GM23338 (cell line): Measurements from ENCODE around the gene PIEZO2. TPM values are rescaled to one million over a fixed set of nuclear protein-coding genes. Genes with fewer than 3 reads are reported as not detected.

Source experiments
- ATAC-seq: fragments of 200-7000 bp; cut with Tn5 transposase; 3 replicates; pipeline ENCODE4 v1.9.1; 2020
- DNase-seq: peaks from one replicate; pipeline ENCODE4 v3.0.0-alpha.2; 2015; ENCODE audit warnings: low spot score
- H2AFZ ChIP-seq: fragments of 200-600 bp; sonication (generic); 2 replicates; pipeline ENCODE4 v1.8.0; 2016; ENCODE audit warnings: antibody characterized with exemption, mild to moderate bottlenecking, moderate library complexity
- H3F3A ChIP-seq: fragments of 200-600 bp; sonication (generic); replicated peaks from 2 replicates; pipeline ENCODE4 v1.8.0; 2017; ENCODE audit warnings: antibody characterized with exemption, mixed run types, low read depth
- H3K27ac ChIP-seq: fragments of 200-600 bp; sonication (generic); 2 replicates; pipeline ENCODE4 v1.6.1; 2016; ENCODE audit warnings: low read depth
- H3K27me3 ChIP-seq: fragments of 200-600 bp; sonication (generic); 2 replicates; pipeline ENCODE4 v1.8.0; 2016; ENCODE audit warnings: mild to moderate bottlenecking, mixed run types, moderate library complexity; ENCODE audit not compliant: insufficient read depth
- H3K36me3 ChIP-seq: fragments of 200-600 bp; sonication (generic); 2 replicates; pipeline ENCODE4 v1.8.0; 2016; ENCODE audit warnings: mild to moderate bottlenecking; ENCODE audit not compliant: insufficient read depth
- H3K4me1 ChIP-seq: fragments of 200-600 bp; sonication (generic); 2 replicates; pipeline ENCODE4 v1.8.0; 2016; ENCODE audit warnings: mild to moderate bottlenecking, moderate library complexity; ENCODE audit not compliant: insufficient read depth
- H3K4me2 ChIP-seq: fragments of 200-600 bp; sonication (generic); 2 replicates; pipeline ENCODE4 v1.7.1; 2017; ENCODE audit warnings: mixed run types
- H3K4me3 ChIP-seq: fragments of 200-600 bp; sonication (generic); 2 replicates; pipeline ENCODE4 v1.6.1; 2016; ENCODE audit warnings: mixed run types
- H3K79me2 ChIP-seq: fragments of 200-600 bp; sonication (generic); replicated peaks from 2 replicates; pipeline ENCODE4 v1.8.0; 2017; ENCODE audit warnings: mild to moderate bottlenecking; ENCODE audit not compliant: insufficient read depth
- H3K9me2 ChIP-seq: fragments of 200-600 bp; sonication (generic); 2 replicates; pipeline ENCODE4 v1.8.0; 2017; ENCODE audit not compliant: insufficient read depth
- H4K20me1 ChIP-seq: fragments of 200-600 bp; sonication (generic); replicated peaks from 2 replicates; pipeline ENCODE4 v1.8.0; 2017; ENCODE audit warnings: mild to moderate bottlenecking; ENCODE audit not compliant: insufficient read depth
- H3K27ac Mint-ChIP-seq: 2 replicates; pipeline ENCODE4 v1.8.0; 2020; ENCODE audit warnings: inconsistent platforms, mild to moderate bottlenecking, moderate library complexity, mixed read lengths
- H3K27me3 Mint-ChIP-seq: 3 replicates; pipeline ENCODE4 v1.8.0; 2022; ENCODE audit warnings: low read depth, mild to moderate bottlenecking, moderate library complexity, mixed read lengths, inconsistent platforms; ENCODE audit not compliant: insufficient read depth, poor library complexity
- H3K36me3 Mint-ChIP-seq: 3 replicates; pipeline ENCODE4 v1.8.0; 2021; ENCODE audit warnings: low read depth, mild to moderate bottlenecking, inconsistent platforms, moderate library complexity, mixed read lengths
- H3K4me1 Mint-ChIP-seq: 3 replicates; pipeline ENCODE4 v1.8.0; 2020; ENCODE audit warnings: mild to moderate bottlenecking, inconsistent platforms, mixed read lengths
- H3K4me3 Mint-ChIP-seq: 3 replicates; pipeline ENCODE4 v1.8.0; 2021; ENCODE audit warnings: moderate library complexity, mild to moderate bottlenecking, inconsistent platforms, mixed read lengths
- H3K9me3 Mint-ChIP-seq: 3 replicates; pipeline ENCODE4 v1.8.0; 2020; ENCODE audit warnings: moderate library complexity, mild to moderate bottlenecking, inconsistent platforms, mixed read lengths
- CREB1 ChIP-seq: fragments of 250-450 bp; sonication (Bioruptor Pico); IDR thresholded peaks from 2 replicates; pipeline ENCODE4 v1.5.0; 2020; ENCODE audit warnings: low read depth, mild to moderate bottlenecking, moderate library complexity
- CTCF ChIP-seq, 2 experiments: fragments of 200-600 bp in 1 of 2; sonication (generic) in 1 of 2; conservative IDR thresholded peaks; 2 replicates each; pipeline versions ENCODE4 v1.5.1 to v1.6.1; 2016 to 2017; ENCODE audit warnings: antibody characterized with exemption in 2 of 2, low read depth in 2 of 2, mild to moderate bottlenecking in 2 of 2, moderate library complexity in 1 of 2
- EZH2phosphoT487 ChIP-seq: fragments of 200-600 bp; sonication (generic); IDR thresholded peaks from one replicate; pipeline ENCODE4 v1.8.1; 2018; ENCODE audit warnings: antibody characterized with exemption; ENCODE audit not compliant: unreplicated experiment
- JUNB ChIP-seq: IDR thresholded peaks from one replicate; pipeline ENCODE4 v1.6.1; 2016; ENCODE audit warnings: antibody characterized with exemption; ENCODE audit not compliant: unreplicated experiment
- NANOG ChIP-seq: IDR thresholded peaks from 2 replicates; pipeline ENCODE4 v1.6.1; 2016; ENCODE audit warnings: antibody characterized with exemption, borderline replicate concordance
- REST ChIP-seq: IDR thresholded peaks from one replicate; pipeline ENCODE4 v1.6.1; 2018; ENCODE audit warnings: antibody characterized with exemption; ENCODE audit not compliant: unreplicated experiment
- STAT1 ChIP-seq: IDR thresholded peaks from one replicate; pipeline ENCODE4 v1.6.1; 2016; ENCODE audit warnings: antibody characterized with exemption; ENCODE audit not compliant: unreplicated experiment
- ZNF114 ChIP-seq: fragments of 250-450 bp; sonication (Bioruptor Pico); IDR thresholded peaks from 2 replicates; pipeline ENCODE4 v1.5.0; 2020; ENCODE audit warnings: mild to moderate bottlenecking, moderate library complexity
- ZNF331 ChIP-seq: fragments of 250-450 bp; sonication (Bioruptor Pico); IDR thresholded peaks from 2 replicates; pipeline ENCODE4 v1.5.0; 2020; ENCODE audit warnings: low read depth, mild to moderate bottlenecking, moderate library complexity
- ZNF462 ChIP-seq: fragments of 250-450 bp; sonication (Bioruptor Pico); IDR thresholded peaks from 2 replicates; pipeline ENCODE4 v1.5.0; 2020; ENCODE audit warnings: mild to moderate bottlenecking, moderate library complexity
- polyA plus RNA-seq: library from polyadenylated mRNA; unstranded; fragments of >200 nt; fragmentation: Nextera tagmentation; extraction: Ambion mirVana; gene quantifications from 2 replicates; pipeline ENCODE4 v1.2.1, GENCODE V29; 2016
- total RNA-seq: library from RNA; depleted of rRNA; stranded (reverse); fragments of >200 nt; shearing (Covaris generic); gene quantifications from 2 replicates; pipeline ENCODE4 v1.2.3, GENCODE V29; 2014

PIEZO2 gene
- total and polyA plus RNA-seq, 2 experiments from 2014 or later = 4.8 to 8.2 TPM

- H3K79me2 ChIP-seq = no peaks in the 10 kb centered on the region
- no peaks in the 10 kb centered on the region for H4K20me1 ChIP-seq
- H3K9me2 ChIP-seq = peaks cover 5% of the 10 kb centered on the region
- no peaks in the 10 kb centered on the region for H3K4me1 ChIP-seq
- H3K4me3 ChIP-seq = no peak overlapping the region
- no peaks in the 10 kb centered on the region for H3K36me3 ChIP-seq
- no peaks in the 10 kb centered on the region for H3K27me3 ChIP-seq
- Mint-ChIP-seq H3K27me3 (peaks cover 3% of the 10 kb centered on the region), H3K4me3 (no peak overlapping the region), H3K36me3 (peaks cover 25% of the 10 kb centered on the region; the same call in 2 of the 3 replicates), H3K4me1 (no peaks in the 10 kb centered on the region), H3K27ac (no peak overlapping the region), H3K9me3 (no peaks in the 10 kb centered on the region)
- no peak for TF ChIP-seq CREB1
- H3F3A ChIP-seq = no peaks in the 10 kb centered on the region
- no peak overlapping the region for H3K4me2 ChIP-seq
- no peak for ATAC-seq
- H2AFZ ChIP-seq = no peak overlapping the region
- H3K27ac ChIP-seq = no peak overlapping the region
- no peak for DNase-seq
Observed at GRCh38 chr18:10759241-10759640, 390.1 kb downstream of the PIEZO2 start.

- H3K4me3 ChIP-seq = no peak overlapping the region
- DNase-seq = no peak
- H3K36me3 ChIP-seq = no peaks in the 10 kb centered on the region
- no peak for ATAC-seq
- Mint-ChIP-seq H3K4me1 (no peaks in the 10 kb centered on the region), H3K27me3 (peaks cover 3% of the 10 kb centered on the region), H3K36me3 (peaks cover 25% of the 10 kb centered on the region; the same call in 2 of the 3 replicates), H3K27ac (no peak overlapping the region), H3K9me3 (no peaks in the 10 kb centered on the region), H3K4me3 (no peak overlapping the region)
- no peak for TF ChIP-seq ZNF114 (CRISPR knock-in tag)
- TF ChIP-seq JUNB = no peak
- no peak for TF ChIP-seq REST
- no peak for TF ChIP-seq CREB1
- TF ChIP-seq CTCF (conservative IDR thresholded peaks at IDR 0.05; ENCODE audit: low read depth in 2 of 2) = no peak
- TF ChIP-seq NANOG = no peak
- no peak for TF ChIP-seq EZH2phosphoT487
- TF ChIP-seq STAT1 = no peak
- TF ChIP-seq ZNF331 (CRISPR knock-in tag) = no peak
- no peak for TF ChIP-seq ZNF462 (CRISPR knock-in tag)
- H4K20me1 ChIP-seq = no peaks in the 10 kb centered on the region
- no peaks in the 10 kb centered on the region; the same call in 1 of the 2 replicates for H3K9me2 ChIP-seq
- no peak overlapping the region for H2AFZ ChIP-seq
- H3K4me2 ChIP-seq = no peak overlapping the region
- no peaks in the 10 kb centered on the region for H3K4me1 ChIP-seq
- H3F3A ChIP-seq = no peaks in the 10 kb centered on the region
- no peaks in the 10 kb centered on the region for H3K79me2 ChIP-seq
- H3K27ac ChIP-seq = no peak overlapping the region
- H3K27me3 ChIP-seq = no peaks in the 10 kb centered on the region
Observed at GRCh38 chr18:10757946-10758345, 391.4 kb downstream of the PIEZO2 start.
